MM.1S (cell line): ENCODE measurements around the gene GALNT5.
A peak's percentile ranks its signal among the peaks of the same experiment; 100 is the strongest.

ENCODE experiments used
- DNase-seq: peaks from one replicate; pipeline ENCODE4 v3.0.0-alpha.2; 2015
- H2AFZ ChIP-seq: fragments of 300-600 bp; sonication (generic); 2 replicates; pipeline ENCODE4 v1.6.0; 2016; ENCODE audit warnings: antibody characterized with exemption, low read length
- H3F3A ChIP-seq: fragments of 300-600 bp; sonication (generic); 2 replicates; pipeline ENCODE4 v1.6.1; 2016; ENCODE audit warnings: mild to moderate bottlenecking, antibody characterized with exemption, low read length, moderate library complexity, mixed read lengths; ENCODE audit not compliant: insufficient read depth
- H3K27ac ChIP-seq: fragments of 300-600 bp; sonication (generic); 2 replicates; pipeline ENCODE4 v1.5.1; 2016; ENCODE audit warnings: mild to moderate bottlenecking, low read length
- H3K27me3 ChIP-seq: fragments of 300-600 bp; sonication (generic); replicated peaks from 2 replicates; pipeline ENCODE4 v1.6.0; 2016; ENCODE audit warnings: low read length; ENCODE audit not compliant: insufficient read depth
- H3K36me3 ChIP-seq: fragments of 300-600 bp; sonication (generic); replicated peaks from 2 replicates; pipeline ENCODE4 v1.6.1; 2016; ENCODE audit warnings: mild to moderate bottlenecking, low read length, mixed read lengths; ENCODE audit not compliant: insufficient read depth
- H3K4me1 ChIP-seq: fragments of 300-600 bp; sonication (generic); 2 replicates; pipeline ENCODE4 v1.6.1; 2016; ENCODE audit warnings: low read length, mixed read lengths
- H3K4me2 ChIP-seq: fragments of 300-600 bp; sonication (generic); 2 replicates; pipeline ENCODE4 v1.6.0; 2016; ENCODE audit warnings: low read depth, low read length
- H3K4me3 ChIP-seq: fragments of 300-600 bp; sonication (generic); 2 replicates; pipeline ENCODE4 v1.5.1; 2016; ENCODE audit warnings: low read length, mixed read lengths
- H3K79me2 ChIP-seq: fragments of 300-600 bp; sonication (generic); 2 replicates; pipeline ENCODE4 v1.6.1; 2016; ENCODE audit warnings: mixed run types, low read length, mixed read lengths
- H3K9ac ChIP-seq: fragments of 300-600 bp; sonication (generic); 2 replicates; pipeline ENCODE4 v1.6.1; 2016; ENCODE audit warnings: low read length, mixed read lengths
- H3K9me2 ChIP-seq: fragments of 300-600 bp; sonication (generic); replicated peaks from 2 replicates; pipeline ENCODE4 v1.6.1; 2016; ENCODE audit warnings: mild to moderate bottlenecking, low read length, mixed read lengths; ENCODE audit not compliant: insufficient read depth
- H3K9me3 ChIP-seq: fragments of 300-600 bp; sonication (generic); replicated peaks from 2 replicates; pipeline ENCODE4 v1.6.1; 2016; ENCODE audit warnings: mild to moderate bottlenecking, low read length, mixed read lengths; ENCODE audit not compliant: insufficient read depth
- H4K20me1 ChIP-seq: fragments of 300-600 bp; sonication (generic); 2 replicates; pipeline ENCODE4 v1.6.1; 2016; ENCODE audit warnings: mild to moderate bottlenecking, low read length, moderate library complexity, mixed read lengths; ENCODE audit not compliant: insufficient read depth
- CTCF ChIP-seq: fragments of 300-600 bp; sonication (generic); IDR thresholded peaks from 2 replicates; pipeline ENCODE4 v1.5.1; 2016; ENCODE audit warnings: antibody characterized with exemption, low read length, mixed read lengths
- EZH2 ChIP-seq: fragments of 300-600 bp; sonication (generic); optimal IDR thresholded peaks from 2 replicates; pipeline ENCODE3; 2017; ENCODE audit warnings: low read depth, mild to moderate bottlenecking, antibody characterized with exemption, low read length, mixed read lengths
- EZH2phosphoT487 ChIP-seq: fragments of 300-600 bp; sonication (generic); IDR thresholded peaks from 2 replicates; pipeline ENCODE4 v1.6.1; 2018; ENCODE audit warnings: antibody characterized with exemption, low read length

GALNT5 gene

GRCh38 chr2:157362627-157363026 is 105.1 kb downstream of the GALNT5 start:
- no peak overlapping the region for H3K4me2 ChIP-seq
- no peaks in the 10 kb centered on the region for H3K36me3 ChIP-seq
- no peaks in the 10 kb centered on the region for H3K9me2 ChIP-seq
- H3K4me3 ChIP-seq = no peak overlapping the region
- no peaks in the 10 kb centered on the region for H4K20me1 ChIP-seq
- no peak overlapping the region for H3K27ac ChIP-seq
- 0 out of 2 replicates have a peak, but pooled peaks cover 5% of the 10 kb centered on the region for H3F3A ChIP-seq
- H3K9me3 ChIP-seq = no peaks in the 10 kb centered on the region
- DNase-seq = no peak
- H3K79me2 ChIP-seq = no peaks in the 10 kb centered on the region
- no peak overlapping the region for H3K9ac ChIP-seq
- H3K4me1 ChIP-seq = peaks cover 23% of the 10 kb centered on the region
- TF ChIP-seq EZH2 (no peak), EZH2phosphoT487 (no peak), CTCF (no peak)
- no peaks in the 10 kb centered on the region for H3K27me3 ChIP-seq
- no peak overlapping the region for H2AFZ ChIP-seq

- peak overlapping the region; percentile 8; the same call in 1 of the 2 replicates for H3K9ac ChIP-seq
These were observed 106.2 kb downstream of the GALNT5 start for GRCh38 chr2:157363612-157364101.

More at GRCh38 chr2:157363612-157364101, 106.2 kb downstream of the GALNT5 start:
- Histone ChIP-seq H3K27ac (peak overlapping the region; percentile 74), H3K36me3 (no peaks in the 10 kb centered on the region), H3K4me2 (peak overlapping the region; percentile 59), H3K4me3 (peak overlapping the region; percentile 10; the same call in 1 of the 2 replicates), H3K9me2 (no peaks in the 10 kb centered on the region), H3F3A (0 out of 2 replicates have a peak, but pooled peaks cover 5% of the 10 kb centered on the region), H3K4me1 (peaks cover 23% of the 10 kb centered on the region), H2AFZ (no peak overlapping the region), H4K20me1 (no peaks in the 10 kb centered on the region), H3K79me2 (no peaks in the 10 kb centered on the region), H3K9me3 (no peaks in the 10 kb centered on the region), H3K27me3 (no peaks in the 10 kb centered on the region)
- peak; percentile 74 for DNase-seq
- TF ChIP-seq EZH2phosphoT487 = no peak
- TF ChIP-seq EZH2 = no peak
- TF ChIP-seq CTCF = no peak
